NCI-H748 (cell line): ENCODE results near the gene ASB8.
"Not testable (repeated sequence)": the region's sequence is repeated elsewhere in the genome, so short reads cannot be mapped to it uniquely, and the experiment has no call there.

Source experiments
- DNase-seq: peaks from one replicate; lab custom pipeline; 2025; ENCODE audit not compliant: unreplicated experiment; lab: John Stamatoyannopoulos, UW

ASB8 gene

GRCh38 chr12:48183091-48183875 is 26.0 kb upstream of the ASB8 start, which contains the start of gene CCDC184:
Gene CCDC184 (plus strand): TSS chr12:48183644. CDS start chr12:48184123, 479 bp downstream.
- DNase-seq = peak; percentile 96

DNA sequence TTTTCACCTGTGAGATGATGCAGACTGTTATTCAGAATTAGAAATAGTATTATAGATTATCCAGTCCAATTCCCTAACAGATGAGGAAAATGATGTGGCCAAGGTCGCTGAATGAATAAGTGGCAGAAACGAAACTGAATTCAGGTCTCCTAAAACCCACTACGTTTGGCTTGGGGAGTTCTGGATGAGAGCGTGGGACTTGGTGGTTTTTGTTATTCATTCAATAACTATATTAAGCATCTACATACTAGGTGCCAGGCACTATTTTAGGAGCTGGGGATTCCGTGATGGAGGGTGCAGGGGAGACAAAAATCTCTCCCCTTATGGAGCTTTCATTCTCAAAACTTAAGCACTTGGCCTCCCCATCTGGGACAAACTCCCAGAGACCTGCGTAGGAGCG is 25.3 kb upstream of the ASB8 start:
- no peak for DNase-seq

GRCh38 chr12:48180857-48181495 is 23.7 kb upstream of the ASB8 start:
- no peak for DNase-seq

GRCh38 chr12:48180424-48180823 is 23.1 kb upstream of the ASB8 start:
- DNase-seq = no peak

- DNase-seq = no peak
These were observed 22.2 kb upstream of the ASB8 start for GRCh38 chr12:48179466-48179865.

- DNase-seq = no peak
These were observed 20.7 kb upstream of the ASB8 start for GRCh38 chr12:48177982-48178381.

GRCh38 chr12:48176417-48176751 is 19.1 kb upstream of the ASB8 start:
- DNase-seq = no peak

DNA sequence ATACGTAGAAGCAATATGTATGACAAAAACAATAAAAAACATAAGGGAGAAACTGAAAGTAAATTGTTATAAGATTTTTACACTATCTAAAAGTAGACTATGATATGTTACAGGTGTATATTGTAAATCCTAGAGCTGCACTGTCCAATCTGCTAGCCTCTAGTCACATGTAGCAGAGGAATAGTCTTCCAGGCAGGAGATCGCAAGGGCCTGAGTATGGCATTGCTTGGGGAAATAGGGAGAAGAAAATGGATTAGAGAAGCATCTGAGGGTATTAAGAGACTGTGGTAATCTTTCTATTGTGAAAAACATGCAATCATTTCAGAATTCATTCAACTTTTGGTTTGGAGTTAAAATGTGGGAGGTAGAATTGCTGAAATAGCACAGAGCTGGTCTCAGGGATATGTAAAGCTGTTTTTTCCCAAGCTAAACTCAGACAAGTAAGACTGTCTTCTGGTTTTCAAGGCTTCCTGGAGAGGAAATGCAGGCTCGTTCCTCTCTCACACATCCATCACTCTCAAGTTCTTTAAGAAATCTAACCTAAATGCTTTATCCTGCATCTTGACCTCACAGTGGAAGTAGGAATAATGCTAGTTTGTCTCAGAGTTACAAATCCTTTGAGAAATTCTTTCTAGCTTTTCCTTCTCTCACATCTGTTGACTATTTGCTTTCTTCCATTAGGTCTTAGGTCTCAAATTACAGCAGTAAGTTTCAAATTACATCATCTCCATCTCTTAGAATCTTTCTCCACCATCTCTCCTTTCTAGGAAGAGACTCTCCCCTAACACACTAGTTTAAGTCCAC is 18.5 kb upstream of the ASB8 start:
- DNase-seq = no peak

DNA sequence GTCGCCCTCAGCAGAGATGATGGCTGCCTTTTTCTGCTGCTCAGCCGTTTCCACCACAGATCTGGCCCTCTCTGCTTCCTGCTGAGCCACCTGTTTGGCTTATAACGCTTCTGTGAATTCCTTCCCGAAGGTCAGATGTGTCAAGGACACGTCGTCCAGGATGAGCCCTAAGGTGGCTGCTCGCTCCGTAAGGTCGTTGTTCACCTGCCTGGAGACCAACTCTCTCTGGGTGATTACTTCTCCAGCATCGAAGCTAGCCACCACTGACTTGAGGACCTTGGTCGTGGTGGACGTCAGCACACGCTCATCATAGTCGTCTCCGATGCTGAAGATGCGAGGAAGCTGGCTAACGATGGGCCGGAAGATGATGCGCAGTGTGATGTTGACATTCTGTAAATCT is 11.7 kb upstream of the ASB8 start:
- no peak for DNase-seq

- peak; percentile 62 for DNase-seq
These were observed 8.0 kb upstream of the ASB8 start for GRCh38 chr12:48165089-48165981.

GRCh38 chr12:48164451-48164850 is 7.1 kb upstream of the ASB8 start:
- no peak for DNase-seq

- DNase-seq = no peak
These were observed 5.9 kb upstream of the ASB8 start for GRCh38 chr12:48163150-48163747.

DNA sequence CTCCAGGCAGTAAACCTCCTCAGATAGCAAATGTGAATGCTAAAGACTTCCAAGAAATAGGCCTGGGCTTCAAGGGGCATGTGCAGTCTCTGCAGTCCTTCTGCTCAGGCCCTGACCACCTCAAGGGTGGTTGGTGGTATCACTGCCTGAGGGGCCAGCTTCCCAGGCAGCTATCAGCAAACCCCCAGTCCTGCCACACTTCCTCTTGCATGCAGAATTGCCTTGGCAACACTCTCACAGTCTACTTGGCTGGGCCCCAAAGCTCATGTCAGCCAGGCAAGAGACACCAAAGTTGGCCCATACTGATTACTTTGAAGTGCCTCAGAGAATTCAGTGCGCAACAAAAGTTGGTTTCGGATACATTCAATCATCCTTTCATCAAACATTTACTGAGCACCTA is 3.5 kb upstream of the ASB8 start:
- no peak for DNase-seq

DNA sequence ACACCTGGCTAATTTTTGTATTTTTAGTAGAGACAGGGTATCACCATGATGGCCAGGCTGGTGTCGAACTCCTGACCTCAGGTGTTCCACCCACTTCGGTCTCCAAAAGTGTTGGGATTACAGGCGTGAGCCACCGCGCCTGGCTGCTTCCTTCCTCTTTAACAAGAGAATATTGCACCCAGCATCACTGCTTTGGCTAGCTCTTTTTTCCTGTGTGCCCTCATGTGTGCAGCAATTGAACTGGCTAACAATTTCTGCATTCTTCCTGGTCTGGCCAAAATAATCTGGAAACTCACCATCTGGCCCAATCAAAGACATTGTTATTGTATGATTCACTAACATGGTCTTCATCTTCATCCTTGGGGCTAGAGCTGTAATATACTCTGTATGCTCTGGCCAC is 2.7 kb upstream of the ASB8 start:
- no peak for DNase-seq

GRCh38 chr12:48157889-48158370 is 615 bp upstream of the ASB8 start:
- no peak for DNase-seq

GRCh38 chr12:48156652-48157017 is 680 bp downstream of the ASB8 start:
- DNase-seq = peak; percentile 32

- not testable (repeated sequence) for DNase-seq
These were observed 1.5 kb downstream of the ASB8 start for GRCh38 chr12:48155786-48156185.

DNA sequence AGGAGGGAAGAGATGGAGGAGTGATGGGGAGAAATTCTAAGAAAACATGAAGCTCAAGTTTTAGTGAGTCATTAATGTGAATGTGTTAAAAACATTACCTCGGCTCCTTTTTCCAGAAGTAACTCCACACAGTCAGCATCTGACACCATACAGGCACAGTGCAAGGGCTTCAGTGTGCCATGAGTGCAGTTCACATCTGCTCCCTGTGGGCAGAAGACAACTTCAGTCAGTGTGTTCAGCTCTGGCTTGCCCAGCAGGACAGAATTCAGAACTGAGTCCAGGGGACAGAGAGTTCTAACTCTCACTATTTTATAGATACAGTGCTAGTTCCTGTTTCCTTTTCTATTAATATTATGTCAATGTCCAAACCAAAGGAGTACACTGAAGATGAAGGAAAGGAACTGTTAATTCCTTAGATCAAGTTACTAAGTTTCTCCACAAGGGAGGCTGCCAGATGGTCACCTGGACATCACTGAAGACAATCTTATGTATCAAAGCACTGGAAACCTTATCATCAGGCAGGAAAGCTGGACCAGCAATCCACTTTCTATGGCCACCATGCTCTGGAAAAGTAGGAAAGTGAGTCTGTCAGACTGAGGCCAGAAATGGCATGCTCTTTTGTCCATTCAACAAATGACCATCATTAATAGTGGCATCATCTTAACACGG is 6.1 kb downstream of the ASB8 start:
- no peak for DNase-seq

- no peak for DNase-seq
These were observed 11.3 kb downstream of the ASB8 start for GRCh38 chr12:48145981-48146380.

- no peak for DNase-seq
These were observed 13.4 kb downstream of the ASB8 start for GRCh38 chr12:48143898-48144297.
